SW 1271 (cell line): ENCODE results near the gene SPACA7.

Experiments
- DNase-seq, 2 experiments: peaks; one replicate each; lab custom pipeline; 2025; lab: John Stamatoyannopoulos, UW

The SPACA7 gene

GRCh38 chr13:112447761-112448603 lies 71.8 kb downstream of the SPACA7 start:
- DNase-seq: no peak

DNA sequence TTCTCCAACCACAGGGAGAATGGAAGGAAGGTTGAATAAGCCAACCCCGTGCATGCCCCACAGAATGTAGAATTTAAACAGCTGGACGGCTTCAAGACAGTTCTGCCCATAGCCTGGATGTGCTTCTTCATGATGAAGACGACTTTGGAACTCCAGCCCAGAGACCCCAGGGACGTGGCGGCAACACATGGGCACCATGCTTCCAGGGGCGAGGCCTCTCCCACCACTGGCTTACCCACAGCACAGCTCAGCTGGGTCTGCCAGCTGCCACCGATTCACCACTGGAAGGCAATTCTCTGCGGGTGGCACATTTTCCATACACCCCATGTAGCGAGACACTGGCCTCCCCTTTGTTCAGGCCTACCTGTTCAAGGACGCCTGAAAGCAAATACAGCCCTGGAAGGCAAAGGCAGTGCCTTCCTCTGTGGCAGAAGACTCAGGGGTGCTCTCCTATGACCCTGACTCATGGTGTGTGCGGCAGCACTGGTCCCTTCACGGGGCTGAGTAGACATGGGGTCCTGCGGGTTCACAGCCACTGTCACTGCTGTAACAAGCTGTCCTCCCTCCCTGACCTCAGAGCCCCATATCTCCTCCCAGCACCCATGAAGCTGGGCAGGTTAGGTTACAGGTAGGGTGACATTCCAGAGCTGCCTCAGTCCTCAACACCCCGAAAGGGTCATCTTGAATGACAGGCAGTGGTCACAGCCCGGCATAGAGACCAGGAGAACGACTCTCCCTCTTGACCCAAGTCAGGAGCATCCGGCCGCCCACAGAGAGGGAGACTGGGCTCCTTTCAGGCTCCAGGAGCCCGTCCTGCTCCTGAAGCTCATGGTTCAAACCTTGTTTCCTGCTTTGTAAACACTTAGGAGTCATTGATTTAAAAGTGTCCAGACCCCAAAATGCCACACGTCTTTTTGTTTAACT lies 72.7 kb downstream of the SPACA7 start:
- no peak for DNase-seq

DNA sequence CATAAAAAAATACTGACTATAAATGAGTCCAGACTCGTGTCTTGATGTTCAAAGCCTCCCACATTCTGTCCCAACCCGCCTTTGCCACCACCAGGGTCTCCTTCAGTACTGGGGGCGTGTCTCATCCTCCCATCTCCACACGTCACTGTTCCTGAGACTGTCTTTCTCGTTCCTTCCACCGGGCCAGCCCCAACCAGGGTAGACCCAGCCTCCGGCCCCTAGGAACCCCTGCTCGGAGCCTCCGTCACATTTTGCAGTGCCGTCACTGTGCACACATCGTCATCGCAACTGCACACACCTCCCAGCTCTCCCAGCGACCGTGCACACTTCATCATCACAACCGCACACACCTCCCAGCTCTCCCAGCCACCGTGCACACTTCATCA lies 73.4 kb downstream of the SPACA7 start:
- no peak for DNase-seq

DNA sequence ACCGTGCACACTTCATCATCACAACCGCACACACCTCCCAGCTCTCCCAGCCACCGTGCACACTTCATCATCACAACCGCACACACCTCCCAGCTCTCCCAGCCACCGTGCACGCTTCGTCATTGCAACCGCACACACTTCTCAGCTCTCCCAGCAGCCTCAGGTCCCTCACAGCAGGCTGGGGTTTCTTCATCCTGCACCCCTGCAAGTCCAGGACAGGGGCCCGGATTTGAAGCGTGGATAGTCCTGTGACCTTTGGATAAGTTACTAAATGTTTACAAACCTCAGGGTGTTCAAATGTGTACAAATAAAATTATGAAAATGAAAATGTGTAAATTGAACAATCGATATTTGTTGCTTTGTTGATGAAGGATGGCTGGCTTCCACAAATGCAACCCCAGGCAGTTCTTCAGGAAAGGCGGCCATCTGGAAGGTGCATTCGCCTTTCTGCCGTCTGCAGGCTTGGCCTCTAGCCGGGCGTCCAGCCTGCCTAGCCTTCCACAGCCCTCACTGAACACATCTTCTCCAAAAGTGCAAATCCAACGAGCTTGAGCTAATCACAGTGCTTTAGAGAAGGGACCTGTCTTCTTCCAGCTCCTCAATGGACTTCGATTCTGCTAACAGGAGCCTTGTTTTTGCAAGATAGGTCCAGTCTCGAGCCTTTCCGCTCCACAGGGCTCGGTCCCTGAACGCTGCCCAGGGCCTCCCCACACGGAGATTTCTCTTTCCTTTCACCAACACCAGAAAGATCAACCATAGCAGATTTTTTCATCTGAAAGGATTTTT lies 74.2 kb downstream of the SPACA7 start:
- no peak for DNase-seq

GRCh38 chr13:112450904-112451240 lies 74.7 kb downstream of the SPACA7 start:
- DNase-seq: no peak

DNA sequence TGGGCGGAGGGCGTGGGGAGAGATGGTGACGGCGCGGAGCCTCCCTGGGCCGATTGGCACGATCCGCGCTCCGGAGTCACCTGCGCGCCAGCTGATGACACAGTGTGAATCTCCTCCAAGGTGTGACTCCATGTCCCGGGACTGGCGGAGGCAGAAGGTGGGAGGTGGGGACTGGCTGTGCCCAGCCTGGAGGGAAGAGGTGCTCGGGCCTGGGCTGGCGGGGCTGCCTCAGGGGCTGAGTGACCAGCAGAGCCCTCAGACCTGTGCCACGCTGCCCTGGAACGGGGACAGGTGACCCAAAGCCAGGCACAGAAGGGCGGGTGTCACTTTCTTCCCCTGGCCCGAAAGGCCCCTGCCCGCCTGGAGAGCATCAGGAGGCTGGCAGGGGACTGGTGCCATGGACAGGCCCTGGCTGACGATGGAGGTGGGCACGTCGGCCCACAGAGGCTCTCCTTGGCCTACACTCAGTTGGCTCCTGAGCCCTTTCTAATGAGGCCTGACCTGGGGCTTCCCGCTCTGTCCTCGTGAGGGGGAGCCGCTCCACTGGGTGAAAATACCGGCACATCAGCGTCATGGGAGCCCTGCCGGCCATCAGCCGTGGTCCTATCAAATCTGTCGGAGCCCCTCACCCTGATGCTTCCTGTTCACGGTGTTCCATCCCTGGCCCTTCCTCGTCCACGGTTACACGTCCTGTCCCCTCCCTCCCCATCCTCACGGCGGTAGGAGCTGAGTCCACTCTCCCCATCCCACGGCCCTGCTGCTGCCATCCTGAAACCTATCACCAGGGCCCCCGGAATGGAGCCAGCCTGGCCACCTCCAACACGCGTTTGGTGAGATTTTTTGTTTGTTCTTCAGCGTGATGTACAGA lies 75.6 kb downstream of the SPACA7 start:
- DNase-seq: no peak

DNA sequence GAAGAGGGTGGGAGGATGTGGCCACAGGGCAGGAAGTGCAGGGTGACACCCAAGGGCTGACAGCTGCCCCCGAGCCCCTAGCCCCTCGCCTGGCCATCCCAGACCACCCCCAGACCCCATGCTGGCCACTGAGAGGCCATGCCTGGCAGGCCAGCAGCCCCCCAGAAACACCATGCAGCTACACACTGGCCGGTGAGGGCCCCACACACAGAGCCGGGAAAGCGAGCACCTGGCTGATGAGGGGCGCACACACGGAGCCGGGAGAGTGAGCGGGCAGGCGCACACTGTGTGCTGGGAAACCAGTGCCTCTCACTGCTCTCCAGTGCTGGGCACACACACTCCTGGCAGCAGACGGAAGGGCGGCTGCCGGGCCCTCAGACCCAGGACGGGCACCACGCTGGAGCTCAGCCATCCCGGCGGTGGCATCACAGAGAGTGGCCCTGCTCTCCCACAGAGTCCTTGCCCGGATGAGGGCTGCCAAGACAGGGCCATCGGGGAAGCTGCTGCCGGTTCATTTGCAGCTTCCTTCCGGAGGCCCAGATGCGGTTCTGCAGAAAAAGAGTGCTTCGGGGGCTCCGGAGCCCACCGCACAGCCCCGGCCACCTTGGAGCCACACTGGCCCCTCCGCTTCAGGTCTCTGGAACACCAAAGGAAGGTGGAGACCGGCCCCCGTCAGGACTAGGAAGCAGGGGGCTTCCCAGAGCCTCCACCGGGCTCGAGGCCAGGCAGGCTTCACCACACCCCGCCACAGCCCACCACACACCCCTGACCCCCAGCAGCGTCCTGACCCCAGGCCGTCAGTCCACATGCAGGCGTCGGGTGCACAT lies 76.4 kb downstream of the SPACA7 start:
- DNase-seq: no peak

DNA sequence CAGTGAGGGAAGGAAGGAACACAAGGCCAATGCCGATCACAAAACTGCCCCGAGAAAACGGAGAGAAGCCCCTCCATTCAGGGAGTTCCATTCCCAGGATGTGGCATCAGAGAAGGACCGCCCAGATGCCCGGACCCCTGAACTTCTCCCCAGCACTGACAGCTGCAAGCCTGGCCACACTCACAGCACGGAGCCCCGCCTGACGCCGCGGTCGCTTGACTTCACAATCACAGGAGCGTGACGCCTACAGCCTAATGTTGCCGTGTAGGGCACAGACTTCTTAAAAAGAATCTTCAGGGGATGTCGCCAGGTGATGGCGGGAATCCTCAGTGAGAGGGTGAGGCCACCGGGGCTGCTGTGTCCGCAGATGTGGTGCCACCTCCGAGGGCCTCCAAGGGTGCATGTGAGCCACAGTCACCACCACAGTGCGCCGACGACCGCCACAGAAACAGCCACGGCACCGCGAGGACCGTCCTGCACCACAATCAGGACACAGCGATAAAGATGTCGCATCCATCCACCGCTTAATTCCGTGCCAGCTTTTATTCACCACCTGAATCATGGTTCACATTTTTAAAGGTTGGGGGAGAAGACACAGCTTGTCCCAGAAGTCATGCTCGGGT lies 77.2 kb downstream of the SPACA7 start:
- DNase-seq: no peak

DNA sequence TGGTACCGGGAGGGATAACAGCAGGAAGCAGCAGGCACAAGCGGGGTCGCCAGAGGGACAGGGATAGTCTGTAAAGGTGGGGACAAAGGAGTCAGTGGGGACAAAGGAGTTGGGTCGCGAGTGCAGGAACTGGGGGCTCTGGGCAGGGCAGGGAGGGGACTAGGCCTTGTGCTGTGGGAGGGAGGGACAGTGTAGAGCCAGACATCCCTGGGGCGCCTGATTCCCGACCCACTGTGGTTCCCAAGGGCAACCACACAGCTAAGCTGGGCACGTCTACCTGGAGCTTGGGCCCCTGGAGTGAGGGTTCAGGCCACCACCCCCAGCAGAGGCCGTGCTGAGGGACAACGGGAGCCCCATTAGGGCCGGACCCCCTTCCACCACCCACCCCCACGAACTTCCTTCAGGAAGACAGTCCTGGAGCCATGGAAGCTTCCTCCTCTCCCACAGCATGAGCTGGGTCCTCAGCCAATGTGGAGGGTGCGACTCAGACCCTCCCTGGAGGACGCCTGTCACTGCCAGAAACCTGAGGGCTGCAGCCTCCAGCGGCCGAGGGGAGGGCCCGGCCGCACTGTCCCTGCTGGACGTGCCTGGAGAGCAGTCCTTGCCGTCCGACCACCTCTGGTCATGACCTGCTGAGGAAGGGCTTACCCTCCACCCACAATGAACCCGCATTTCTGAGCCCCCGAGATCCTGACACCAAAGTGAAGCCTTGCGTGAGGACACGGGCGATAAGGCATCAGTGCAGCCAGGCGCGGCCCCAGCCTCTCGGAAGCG lies 77.9 kb downstream of the SPACA7 start:
- DNase-seq: no peak

DNA sequence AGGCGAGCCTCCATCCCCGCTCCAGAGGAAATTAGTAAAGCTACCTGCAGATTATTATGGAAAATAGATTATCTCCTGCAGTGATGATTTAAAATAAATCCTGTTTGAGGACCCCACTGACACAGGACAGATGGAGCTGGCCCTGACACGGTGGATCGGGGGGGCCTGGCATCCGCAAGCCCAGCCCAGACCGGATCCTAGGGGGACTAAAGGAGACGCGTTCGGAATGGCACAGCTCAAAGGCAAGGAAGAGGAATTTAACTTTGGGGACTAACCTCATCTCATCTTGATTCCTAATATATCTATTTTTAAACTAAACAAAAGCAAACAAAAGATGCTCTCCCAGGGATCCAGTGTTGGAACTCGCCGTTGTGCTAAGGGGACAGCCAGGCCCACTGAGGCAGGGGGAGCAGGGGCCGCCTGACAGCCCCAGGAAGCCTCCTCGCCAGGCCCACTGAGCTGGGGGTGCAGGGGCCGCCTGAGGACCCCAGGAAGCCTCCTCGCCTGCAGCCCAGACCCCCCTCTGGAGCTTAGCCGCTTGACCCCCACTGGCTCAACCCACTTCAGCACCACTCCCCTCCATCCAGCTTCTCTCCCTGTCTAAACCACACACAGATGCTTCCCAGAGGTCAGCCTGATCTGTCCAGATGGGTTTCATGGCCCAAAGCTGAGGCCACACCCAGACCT lies 78.6 kb downstream of the SPACA7 start:
- no peak for DNase-seq

DNA sequence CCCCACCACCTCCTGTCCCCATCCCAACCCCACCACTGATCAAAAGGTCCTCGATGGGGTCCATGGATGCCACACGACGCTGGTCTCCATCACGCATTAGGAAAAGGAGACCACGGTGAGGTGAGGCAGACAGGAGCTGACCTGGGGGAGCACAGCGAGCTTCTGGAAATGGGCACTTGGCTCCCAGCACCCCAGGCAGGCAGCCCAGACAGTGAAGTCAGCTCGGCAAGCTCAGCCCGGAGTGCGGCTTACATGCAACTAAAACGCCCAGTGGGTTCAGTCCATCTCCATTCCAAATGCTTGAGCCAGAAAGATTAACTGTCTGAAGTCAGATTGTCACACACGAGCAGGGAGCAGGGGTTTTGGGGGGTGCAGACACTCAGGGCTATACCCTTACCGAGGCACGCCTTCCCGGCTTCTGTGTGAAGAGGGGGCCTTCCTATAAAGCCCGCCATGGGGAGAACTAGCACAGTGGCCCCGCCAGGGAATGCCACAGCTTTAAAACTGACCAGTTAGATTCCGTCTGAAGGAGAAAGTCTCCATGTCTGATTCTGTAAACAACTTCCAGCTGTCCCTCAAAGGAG lies 79.4 kb downstream of the SPACA7 start:
- DNase-seq: no peak

- no peak for DNase-seq
Observed at GRCh38 chr13:112456138-112457056, 80.2 kb downstream of the SPACA7 start.

GRCh38 chr13:112457081-112457480 lies 80.9 kb downstream of the SPACA7 start:
- DNase-seq: no peak

DNA sequence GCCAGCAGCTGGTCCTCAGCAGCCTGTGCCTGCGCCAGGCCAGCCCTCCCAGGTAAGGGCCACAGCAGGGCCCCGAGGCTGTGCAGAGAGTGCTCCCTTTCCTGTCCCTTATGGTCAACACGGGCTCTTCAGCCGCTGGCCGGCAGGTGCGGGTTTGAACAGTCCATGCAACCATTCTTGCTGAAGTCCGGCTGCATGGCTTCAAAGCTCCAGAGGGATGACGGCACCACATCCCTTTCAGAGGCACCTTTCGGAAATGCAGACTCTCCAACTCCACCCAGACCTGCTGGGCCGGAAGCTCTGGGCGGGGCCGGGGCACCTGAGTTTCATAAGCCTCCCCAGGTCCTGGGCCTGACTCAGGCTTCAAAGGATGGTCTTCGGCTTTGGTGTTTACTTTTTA lies 81.3 kb downstream of the SPACA7 start:
- no peak for DNase-seq

- DNase-seq: no peak
Observed at GRCh38 chr13:112462408-112462807, 86.3 kb downstream of the SPACA7 start.

DNA sequence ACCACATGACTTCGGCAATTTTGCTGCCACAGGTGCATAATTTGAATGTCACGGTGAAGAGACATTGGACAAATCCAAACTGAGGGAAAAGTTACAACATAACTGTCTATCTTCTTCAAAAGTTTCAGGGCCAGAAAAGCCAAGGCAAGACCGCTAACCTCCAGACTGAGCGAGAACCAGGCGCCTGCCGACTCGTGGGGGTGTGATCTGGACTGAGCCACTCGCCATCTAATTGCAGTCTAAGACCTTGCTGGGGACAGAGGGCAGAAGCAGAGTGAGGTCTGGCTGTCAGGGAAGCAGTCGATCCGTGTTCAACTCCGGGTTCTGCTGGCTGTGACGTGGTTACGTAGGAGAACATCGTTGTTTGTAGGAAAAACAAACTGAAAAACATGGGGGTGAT lies 88.6 kb downstream of the SPACA7 start:
- DNase-seq: no peak
